Embryonic facial prominence (tissue), 1 donor: ENCODE results near the gene MRPS2.
"Not testable (repeated sequence)": the region's sequence is repeated elsewhere in the genome, so short reads cannot be mapped to it uniquely, and the experiment has no call there.

Source experiments
- DNase-seq: peaks from one replicate; pipeline ENCODE4 v3.0.0-alpha.2; 2016; ENCODE audit errors: extremely low spot score

The MRPS2 gene

GRCh38 chr9:135500525-135501260, at the start of gene MRPS2:
TSS of gene MRPS2 (plus strand) at chr9:135500682. CDS start at chr9:135500711, 29 bp downstream.
- peak; percentile 31 for DNase-seq

DNA sequence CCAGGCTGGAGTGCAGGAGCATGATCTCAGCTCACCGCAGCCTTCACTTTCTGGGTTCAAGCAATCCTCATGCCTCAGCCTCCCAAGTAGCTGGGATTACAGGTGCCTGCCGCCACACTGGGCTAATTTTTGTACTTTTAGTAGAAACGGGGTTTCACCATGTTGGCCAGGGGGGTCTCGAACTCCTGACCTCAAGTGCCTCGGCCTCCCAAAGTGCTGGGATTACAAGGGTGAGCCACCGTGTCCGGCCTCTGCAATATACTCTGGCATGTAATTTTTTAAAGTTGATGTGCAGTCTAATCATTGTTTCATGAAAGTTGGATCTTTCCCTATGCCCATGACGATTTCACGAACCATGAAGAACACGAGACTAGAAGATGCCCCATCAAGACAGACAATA, 49.5 kb upstream of the MRPS2 start:
- no peak for DNase-seq

- not testable (repeated sequence) for DNase-seq
These were observed 48.6 kb upstream of the MRPS2 start for GRCh38 chr9:135451909-135452308.

- DNase-seq: no peak
These were observed 45.7 kb upstream of the MRPS2 start for GRCh38 chr9:135454737-135455136.

GRCh38 chr9:135455401-135456030, 45.0 kb upstream of the MRPS2 start:
- DNase-seq: no peak

DNA sequence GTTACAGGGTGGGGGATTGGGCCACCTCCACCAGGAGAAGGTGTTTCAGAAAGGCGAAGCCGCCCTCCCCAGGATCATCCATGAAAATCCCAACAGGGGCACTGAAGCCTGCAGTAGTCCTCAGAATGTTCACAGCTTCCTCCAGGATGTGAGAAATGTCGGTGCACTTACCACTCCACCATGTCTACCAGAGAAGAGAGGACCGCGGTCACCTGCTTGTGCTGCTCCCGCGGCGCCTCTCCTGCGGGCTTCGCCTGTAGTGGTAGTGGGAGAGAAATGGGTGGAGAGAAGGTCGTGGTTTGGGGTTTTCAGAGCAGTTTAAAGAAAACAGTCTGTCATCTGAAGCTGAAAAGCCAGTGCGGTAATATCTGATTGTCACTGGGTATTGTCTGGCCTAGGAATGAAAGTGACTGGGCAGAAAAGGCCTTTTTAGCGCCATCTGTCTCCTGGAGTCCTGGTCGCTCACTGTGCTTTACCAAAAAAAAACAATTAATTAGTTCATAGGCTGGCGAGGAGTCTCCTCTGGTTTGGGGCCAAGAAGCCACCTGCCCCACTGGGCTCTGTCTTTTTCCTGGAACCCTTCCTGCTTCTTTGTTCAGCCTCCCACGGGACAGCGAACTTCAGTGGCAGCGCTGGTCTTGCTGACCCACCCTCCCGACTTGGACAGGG, 43.9 kb upstream of the MRPS2 start:
- DNase-seq: no peak

DNA sequence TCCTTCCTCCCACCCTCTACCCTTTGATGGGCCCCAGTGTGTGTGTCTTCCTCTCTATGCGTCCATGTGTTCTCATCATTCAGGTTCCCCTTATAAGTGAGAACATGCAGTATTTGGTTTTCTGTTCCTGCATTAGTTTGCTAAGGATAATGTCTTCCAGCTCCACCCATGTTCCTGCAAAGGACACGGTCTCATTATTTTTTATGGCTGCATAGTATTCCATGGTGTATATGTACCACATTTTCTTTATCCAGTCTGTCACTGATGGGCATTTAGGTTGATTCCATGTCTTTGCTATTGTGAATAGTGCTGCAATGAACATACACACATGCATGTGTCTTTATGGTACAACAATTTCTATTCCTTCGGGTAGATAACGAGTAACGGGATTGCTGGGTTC, 42.0 kb upstream of the MRPS2 start:
- DNase-seq: not testable (repeated sequence)

- no peak for DNase-seq
These were observed 38.5 kb upstream of the MRPS2 start for GRCh38 chr9:135461936-135462335.

GRCh38 chr9:135463140-135463539, 37.3 kb upstream of the MRPS2 start:
- no peak for DNase-seq

DNA sequence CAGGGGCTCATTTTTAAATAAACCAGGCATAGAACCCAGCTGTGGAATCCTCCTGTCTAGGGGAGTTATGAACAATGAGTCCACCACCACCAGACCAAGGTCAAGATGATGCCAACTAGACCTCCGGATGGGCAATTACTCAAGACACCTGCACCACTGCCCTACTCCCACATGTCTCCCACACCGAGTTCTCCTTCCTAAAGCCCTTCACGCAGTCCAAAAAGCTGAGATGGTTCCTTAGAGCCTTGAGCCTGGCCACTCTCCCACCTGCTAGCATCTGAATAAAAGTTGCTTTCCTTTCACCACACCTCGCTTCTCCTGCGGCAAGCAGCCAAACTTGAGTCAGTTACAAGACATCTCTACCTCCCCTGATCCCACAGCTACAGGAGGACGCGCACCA, 36.3 kb upstream of the MRPS2 start:
- no peak for DNase-seq

GRCh38 chr9:135468854-135469521, 31.5 kb upstream of the MRPS2 start:
- DNase-seq: no peak

DNA sequence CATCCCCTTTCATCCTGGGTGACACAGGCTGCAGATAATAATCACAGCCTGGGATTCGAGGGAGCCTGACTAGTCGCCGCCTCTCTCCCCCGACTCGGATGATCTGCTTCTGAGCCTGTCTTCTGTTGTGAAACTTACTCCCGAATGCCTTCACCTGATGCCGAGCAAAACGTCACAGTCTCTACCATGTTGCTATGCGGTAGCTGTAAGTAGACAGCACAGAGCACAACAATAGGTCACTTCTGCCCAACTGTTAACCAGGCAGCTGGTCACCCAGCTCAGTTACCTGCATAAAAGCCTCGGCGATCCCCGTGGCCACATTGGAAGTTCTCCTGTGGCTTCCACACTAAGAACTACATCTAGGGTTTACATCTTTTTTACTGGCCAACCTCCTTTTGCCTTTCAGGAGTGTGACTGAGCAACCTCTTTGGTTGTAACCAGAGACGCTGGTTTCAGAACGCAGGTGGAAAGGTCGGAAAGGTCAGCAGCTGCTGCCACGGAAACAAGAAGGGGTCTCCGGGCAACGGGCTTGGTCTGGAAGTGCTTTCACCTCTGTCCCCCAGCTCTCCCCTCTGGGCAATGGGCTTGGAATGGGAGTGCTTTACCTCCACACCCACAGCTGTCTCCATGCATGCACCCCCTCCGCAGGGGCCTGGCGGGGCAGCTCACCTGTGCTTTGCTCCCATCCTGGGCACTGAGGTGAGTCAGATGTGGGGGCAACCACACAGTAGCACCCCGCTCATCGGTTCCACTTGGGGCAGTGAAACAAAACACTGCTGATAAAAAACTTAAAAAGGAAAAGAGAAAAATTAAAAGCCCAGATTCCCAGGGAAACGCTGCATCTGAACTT, 28.5 kb upstream of the MRPS2 start:
- DNase-seq: no peak

DNA sequence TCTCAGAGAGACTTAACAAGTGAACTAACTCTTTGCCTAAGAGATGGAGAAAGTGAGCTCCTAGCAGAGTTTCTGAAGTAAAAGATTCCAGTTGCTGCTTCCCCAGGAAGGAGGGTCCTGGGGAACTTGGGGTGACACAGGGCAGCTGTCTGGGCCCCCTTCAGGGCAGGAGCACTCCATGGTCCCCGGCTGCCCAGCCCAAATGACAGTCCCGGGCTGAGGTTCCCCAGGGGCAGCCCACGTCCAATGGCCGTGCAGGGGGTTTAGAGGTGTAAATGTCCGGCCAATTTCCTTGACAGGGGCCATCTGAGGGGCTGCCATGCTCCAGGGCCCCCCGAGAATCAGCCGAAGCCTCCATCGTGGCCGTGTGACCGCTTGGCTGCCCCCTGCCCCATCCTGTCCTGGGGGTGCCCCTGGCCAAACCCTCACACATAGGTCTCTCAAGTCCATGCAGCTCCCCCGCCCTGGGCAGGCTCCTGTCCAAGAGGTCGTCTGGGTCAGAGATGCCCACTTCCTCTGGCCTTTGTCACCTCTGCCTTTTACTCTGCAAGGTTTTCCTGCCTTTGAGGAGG, 26.4 kb upstream of the MRPS2 start:
- no peak for DNase-seq

DNA sequence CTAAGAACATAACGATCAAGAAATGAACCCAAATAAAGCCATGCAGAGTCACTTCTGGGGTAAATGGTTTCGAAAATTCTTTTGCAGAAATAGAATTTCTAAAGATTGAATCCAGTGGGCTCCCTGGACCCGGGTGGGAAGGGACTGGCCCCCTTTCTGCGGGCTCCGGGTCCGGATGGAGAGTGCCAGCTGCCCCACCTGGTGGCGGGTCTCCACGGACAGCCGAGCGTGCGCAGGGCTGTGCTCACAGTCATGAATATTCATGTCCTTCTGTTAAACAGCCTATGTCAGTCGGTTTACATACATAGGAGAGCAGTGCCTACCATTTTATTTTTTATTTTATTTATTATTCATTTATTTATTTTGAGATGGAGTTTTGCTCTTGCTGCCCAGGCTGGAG, 25.6 kb upstream of the MRPS2 start:
- DNase-seq: no peak

- DNase-seq: no peak
These were observed 23.7 kb upstream of the MRPS2 start for GRCh38 chr9:135476561-135477355.

- DNase-seq: no peak
These were observed 22.3 kb upstream of the MRPS2 start for GRCh38 chr9:135478191-135478590.

DNA sequence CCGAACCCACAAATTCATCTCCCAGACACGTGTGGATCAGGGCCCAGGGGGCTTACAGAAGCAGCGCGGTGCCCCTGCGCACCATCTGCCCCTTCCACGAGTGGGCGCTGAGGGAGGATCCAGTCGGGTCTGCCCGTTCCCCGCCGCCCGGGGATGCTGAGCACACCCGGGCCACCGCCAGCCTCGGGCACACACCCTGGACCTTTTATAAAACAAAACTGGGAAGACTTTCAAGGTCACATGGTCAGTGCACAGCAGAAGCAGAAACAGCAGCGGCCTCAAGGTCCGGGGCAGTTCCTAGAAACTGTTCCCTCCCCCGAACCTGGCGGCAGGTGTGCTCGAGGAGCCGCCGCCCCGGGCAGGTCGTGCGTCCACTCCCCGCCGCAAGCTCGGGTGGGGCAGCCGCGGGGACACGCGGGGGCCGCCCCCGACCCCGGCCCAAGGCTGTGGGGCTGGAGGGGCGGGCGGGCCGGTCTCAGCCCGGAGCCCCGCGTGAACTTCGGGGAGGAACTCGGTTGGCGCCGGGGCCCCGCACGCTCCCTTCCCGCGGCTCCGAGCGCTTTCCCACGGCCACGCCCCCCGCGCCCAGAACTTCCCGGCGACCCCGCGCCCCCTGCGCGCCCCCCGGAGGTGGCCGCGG, 21.5 kb upstream of the MRPS2 start:
- DNase-seq: no peak

GRCh38 chr9:135479469-135480052, 20.9 kb upstream of the MRPS2 start, which contains the start of gene PPP1R26:
TSS of gene PPP1R26 (plus strand) at chr9:135479782. CDS start at chr9:135484511, 4,729 bp downstream.
- DNase-seq: no peak
